SJCRH30 (cell line): ENCODE measurements around the gene ABHD14A. TPM values are rescaled to one million over a fixed set of nuclear protein-coding genes. Genes with fewer than 3 reads are reported as not detected.
"Not testable (repeated sequence)": the region's sequence is repeated elsewhere in the genome, so short reads cannot be mapped to it uniquely, and the experiment has no call there.

Experiments
- DNase-seq, 2 experiments: peaks; one replicate each; pipeline ENCODE4 v3.0.0-alpha.2; 2015 to 2020
- H3K27ac ChIP-seq: fragments of 250-450 bp; sonication (Bioruptor Pico); 2 replicates; pipeline ENCODE4 v1.5.1; 2020; ENCODE audit warnings: mild to moderate bottlenecking, moderate library complexity
- H3K27me3 ChIP-seq: fragments of 250-450 bp; sonication (Bioruptor Pico); 2 replicates; pipeline ENCODE4 v1.5.1; 2020; ENCODE audit warnings: mild to moderate bottlenecking, moderate library complexity
- H3K36me3 ChIP-seq: fragments of 250-450 bp; sonication (Bioruptor Pico); 2 replicates; pipeline ENCODE4 v1.5.1; 2020; ENCODE audit warnings: mild to moderate bottlenecking, moderate library complexity
- H3K4me1 ChIP-seq: fragments of 250-450 bp; sonication (Bioruptor Pico); 2 replicates; pipeline ENCODE4 v1.5.1; 2020; ENCODE audit warnings: mild to moderate bottlenecking, moderate library complexity
- H3K4me3 ChIP-seq: fragments of 250-450 bp; sonication (Bioruptor Pico); 2 replicates; pipeline ENCODE4 v1.5.1; 2020; ENCODE audit warnings: mild to moderate bottlenecking, moderate library complexity
- H3K9me3 ChIP-seq: fragments of 250-450 bp; sonication (Bioruptor Pico); replicated peaks from 2 replicates; pipeline ENCODE4 v1.5.1; 2020; ENCODE audit warnings: mild to moderate bottlenecking, moderate library complexity
- total RNA-seq: library from RNA; depleted of rRNA; stranded (reverse); fragments of >200 nt; shearing (Covaris generic); gene quantifications from 2 replicates; pipeline ENCODE4 v1.2.3, GENCODE V29; 2014

Gene ABHD14A
- total RNA-seq, 1 experiment from 2014 or later: 9.6 TPM

- no peak for DNase-seq
- Histone ChIP-seq H3K4me3 (peak overlapping the region; percentile 60), H3K27me3 (no peaks in the 10 kb centered on the region), H3K36me3 (no peaks in the 10 kb centered on the region), H3K4me1 (peaks cover 3% of the 10 kb centered on the region; the same call in 1 of the 2 replicates), H3K9me3 (no peaks in the 10 kb centered on the region), H3K27ac (peak overlapping the region; percentile 64)
Observed at GRCh38 chr3:51983578-51984268, 8.9 kb downstream of the ABHD14A start.

GRCh38 chr3:51984269-51984647 is 9.4 kb downstream of the ABHD14A start:
- Histone ChIP-seq H3K27ac (no peak overlapping the region; the same call in 1 of the 2 replicates), H3K9me3 (no peaks in the 10 kb centered on the region), H3K27me3 (no peaks in the 10 kb centered on the region), H3K4me3 (peak overlapping the region; percentile 60), H3K4me1 (peaks cover 3% of the 10 kb centered on the region; the same call in 1 of the 2 replicates), H3K36me3 (no peaks in the 10 kb centered on the region)
- no peak for DNase-seq

GRCh38 chr3:51985063-51985462 is 10.2 kb downstream of the ABHD14A start:
- DNase-seq: no peak
- peaks cover 3% of the 10 kb centered on the region; the same call in 1 of the 2 replicates for H3K4me1 ChIP-seq
- H3K4me3 ChIP-seq: no peak overlapping the region
- no peaks in the 10 kb centered on the region for H3K9me3 ChIP-seq
- no peaks in the 10 kb centered on the region for H3K27me3 ChIP-seq
- H3K36me3 ChIP-seq: no peaks in the 10 kb centered on the region
- no peak overlapping the region for H3K27ac ChIP-seq

GRCh38 chr3:51986010-51986947 is 11.4 kb downstream of the ABHD14A start:
- H3K9me3 ChIP-seq: no peaks in the 10 kb centered on the region
- no peak for DNase-seq
- H3K4me3 ChIP-seq: no peak overlapping the region
- H3K27me3 ChIP-seq: no peaks in the 10 kb centered on the region
- H3K27ac ChIP-seq: no peak overlapping the region
- peaks cover 3% of the 10 kb centered on the region; the same call in 1 of the 2 replicates for H3K4me1 ChIP-seq
- no peaks in the 10 kb centered on the region for H3K36me3 ChIP-seq

- no peaks in the 10 kb centered on the region; the same call in 1 of the 2 replicates for H3K4me1 ChIP-seq
- no peaks in the 10 kb centered on the region for H3K9me3 ChIP-seq
- no peak for DNase-seq
- H3K4me3 ChIP-seq: no peak overlapping the region
- no peak overlapping the region for H3K27ac ChIP-seq
- peaks cover 7% of the 10 kb centered on the region for H3K36me3 ChIP-seq
- H3K27me3 ChIP-seq: no peaks in the 10 kb centered on the region
Observed at GRCh38 chr3:51987568-51987967, 12.7 kb downstream of the ABHD14A start.

GRCh38 chr3:51988286-51989146 is 13.7 kb downstream of the ABHD14A start:
- Histone ChIP-seq H3K4me1 (no peaks in the 10 kb centered on the region; the same call in 1 of the 2 replicates), H3K4me3 (no peak overlapping the region), H3K9me3 (no peaks in the 10 kb centered on the region), H3K27me3 (no peaks in the 10 kb centered on the region), H3K27ac (no peak overlapping the region), H3K36me3 (peaks cover 16% of the 10 kb centered on the region)
- no peak for DNase-seq

GRCh38 chr3:51990501-51990971 is 15.7 kb downstream of the ABHD14A start:
- not testable (repeated sequence) for H3K4me3 ChIP-seq

GRCh38 chr3:51992017-51992682 is 17.3 kb downstream of the ABHD14A start:
- peaks cover 34% of the 10 kb centered on the region for H3K36me3 ChIP-seq
- DNase-seq: no peak
- peaks cover 8% of the 10 kb centered on the region for H3K4me1 ChIP-seq
- H3K4me3 ChIP-seq: no peak overlapping the region
- no peaks in the 10 kb centered on the region for H3K9me3 ChIP-seq
- no peak overlapping the region for H3K27ac ChIP-seq
- H3K27me3 ChIP-seq: no peaks in the 10 kb centered on the region

More at GRCh38 chr3:51990501-51990971, 15.7 kb downstream of the ABHD14A start:
- not testable (repeated sequence) for H3K9me3 ChIP-seq, DNase-seq, H3K27me3 ChIP-seq, H3K27ac ChIP-seq, H3K4me1 ChIP-seq
- peaks cover 34% of the 10 kb centered on the region for H3K36me3 ChIP-seq

GRCh38 chr3:51993657-51994056 is 18.8 kb downstream of the ABHD14A start:
- H3K4me3 ChIP-seq, H3K27me3 ChIP-seq, DNase-seq, H3K9me3 ChIP-seq, H3K27ac ChIP-seq: not testable (repeated sequence)
- Histone ChIP-seq H3K36me3 (peaks cover 34% of the 10 kb centered on the region), H3K4me1 (peaks cover 21% of the 10 kb centered on the region)

- Histone ChIP-seq H3K4me1 (peaks cover 25% of the 10 kb centered on the region), H3K36me3 (peaks cover 34% of the 10 kb centered on the region), H3K4me3 (peak overlapping the region; percentile 89), H3K9me3 (no peaks in the 10 kb centered on the region), H3K27ac (no peak overlapping the region), H3K27me3 (no peaks in the 10 kb centered on the region)
- DNase-seq: no peak
Observed at GRCh38 chr3:51994530-51994929, 19.7 kb downstream of the ABHD14A start.

GRCh38 chr3:51995346-51996163 is 20.7 kb downstream of the ABHD14A start, which contains the start of gene RPL29:
RPL29 (minus strand) TSS chr3:51995895; CDS start chr3:51995461, 434 bp downstream.
- no peaks in the 10 kb centered on the region for H3K27me3 ChIP-seq
- no peaks in the 10 kb centered on the region for H3K9me3 ChIP-seq
- DNase-seq: peak; percentile 92 to 97
- H3K4me3 ChIP-seq: peak within 1 kb of the TSS; percentile 89
- peaks cover 25% of the 10 kb centered on the region for H3K4me1 ChIP-seq
- H3K27ac ChIP-seq: peak within 1 kb of the TSS; percentile 91
- peaks cover 34% of the 10 kb centered on the region for H3K36me3 ChIP-seq

- H3K36me3 ChIP-seq: peaks cover 31% of the 10 kb centered on the region
- peak overlapping the region; percentile 45; the same call in 1 of the 2 replicates for H3K27ac ChIP-seq
- H3K4me3 ChIP-seq: no peak overlapping the region
- no peaks in the 10 kb centered on the region for H3K9me3 ChIP-seq
- DNase-seq: no peak
- no peaks in the 10 kb centered on the region for H3K27me3 ChIP-seq
- H3K4me1 ChIP-seq: peaks cover 25% of the 10 kb centered on the region
Observed at GRCh38 chr3:51997172-51997571, 22.3 kb downstream of the ABHD14A start.
